HFFc6 (cell line): ENCODE data around the gene TMEM69. TPM values are rescaled to one million over a fixed set of nuclear protein-coding genes. Genes with fewer than 3 reads are reported as not detected.

Experiments
- DNase-seq: peaks from one replicate; pipeline ENCODE4 v3.0.0-alpha.2; 2018
- H3K27ac Mint-ChIP-seq: 2 replicates; pipeline ENCODE4 v1.8.0; 2020; ENCODE audit warnings: mild to moderate bottlenecking, mixed read lengths
- H3K27me3 Mint-ChIP-seq: 2 replicates; pipeline ENCODE4 v1.8.0; 2021; ENCODE audit warnings: mild to moderate bottlenecking, moderate library complexity, mixed read lengths; ENCODE audit not compliant: insufficient read depth
- H3K36me3 Mint-ChIP-seq: 2 replicates; pipeline ENCODE4 v1.8.0; 2021; ENCODE audit warnings: low read depth, mixed read lengths
- H3K4me1 Mint-ChIP-seq: 2 replicates; pipeline ENCODE4 v1.8.0; 2020; ENCODE audit warnings: low read depth, mixed read lengths
- H3K4me3 Mint-ChIP-seq: 2 replicates; pipeline ENCODE4 v1.8.0; 2020; ENCODE audit warnings: mild to moderate bottlenecking, moderate library complexity, mixed read lengths
- H3K9me3 Mint-ChIP-seq: 2 replicates; pipeline ENCODE4 v1.8.0; 2020; ENCODE audit warnings: mild to moderate bottlenecking, mixed read lengths
- long read RNA-seq: library from polyadenylated mRNA; unstranded; transcript quantifications from one replicate; pipeline ENCODE4 v2.0.0, GENCODE V29; 2019
- total RNA-seq, 6 experiments: library from RNA; stranded (reverse); fragmentation: NEBNext Ultra II Directional; extraction: Animal tissue kit (Norgen Biotek cat#: 25700); gene quantifications; 2 replicates in 1 of 6; 3 replicates in 5 of 6; pipeline ENCODE4 v1.2.3, GENCODE V29; 2021
- TF ChIP-seq, protein P1 (sequence below): fragments of 200-600 bp; sonication (generic); IDR thresholded peaks from 2 replicates; pipeline ENCODE4 v1.5.0; 2021; ENCODE audit warnings: antibody characterized with exemption, mild to moderate bottlenecking

The TMEM69 gene, protein sequence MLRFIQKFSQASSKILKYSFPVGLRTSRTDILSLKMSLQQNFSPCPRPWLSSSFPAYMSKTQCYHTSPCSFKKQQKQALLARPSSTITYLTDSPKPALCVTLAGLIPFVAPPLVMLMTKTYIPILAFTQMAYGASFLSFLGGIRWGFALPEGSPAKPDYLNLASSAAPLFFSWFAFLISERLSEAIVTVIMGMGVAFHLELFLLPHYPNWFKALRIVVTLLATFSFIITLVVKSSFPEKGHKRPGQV
- total RNA-seq = 10 to 100 TPM; 18.5 to 27.5 (median 22.1) TPM
- long read RNA-seq, transcript TMEM69-201 (3 exons, 2,439 nt) = major isoform, 12 of 24 reads
- long read RNA-seq, transcript TMEM69-202 (2 exons, 722 nt) = minor isoform, 5 of 24 reads
- long read RNA-seq, partial matches to known transcripts = 2 of 24 reads
- long read RNA-seq, other reads (novel, unspliced or antisense) = 5 of 24 reads

DNA sequence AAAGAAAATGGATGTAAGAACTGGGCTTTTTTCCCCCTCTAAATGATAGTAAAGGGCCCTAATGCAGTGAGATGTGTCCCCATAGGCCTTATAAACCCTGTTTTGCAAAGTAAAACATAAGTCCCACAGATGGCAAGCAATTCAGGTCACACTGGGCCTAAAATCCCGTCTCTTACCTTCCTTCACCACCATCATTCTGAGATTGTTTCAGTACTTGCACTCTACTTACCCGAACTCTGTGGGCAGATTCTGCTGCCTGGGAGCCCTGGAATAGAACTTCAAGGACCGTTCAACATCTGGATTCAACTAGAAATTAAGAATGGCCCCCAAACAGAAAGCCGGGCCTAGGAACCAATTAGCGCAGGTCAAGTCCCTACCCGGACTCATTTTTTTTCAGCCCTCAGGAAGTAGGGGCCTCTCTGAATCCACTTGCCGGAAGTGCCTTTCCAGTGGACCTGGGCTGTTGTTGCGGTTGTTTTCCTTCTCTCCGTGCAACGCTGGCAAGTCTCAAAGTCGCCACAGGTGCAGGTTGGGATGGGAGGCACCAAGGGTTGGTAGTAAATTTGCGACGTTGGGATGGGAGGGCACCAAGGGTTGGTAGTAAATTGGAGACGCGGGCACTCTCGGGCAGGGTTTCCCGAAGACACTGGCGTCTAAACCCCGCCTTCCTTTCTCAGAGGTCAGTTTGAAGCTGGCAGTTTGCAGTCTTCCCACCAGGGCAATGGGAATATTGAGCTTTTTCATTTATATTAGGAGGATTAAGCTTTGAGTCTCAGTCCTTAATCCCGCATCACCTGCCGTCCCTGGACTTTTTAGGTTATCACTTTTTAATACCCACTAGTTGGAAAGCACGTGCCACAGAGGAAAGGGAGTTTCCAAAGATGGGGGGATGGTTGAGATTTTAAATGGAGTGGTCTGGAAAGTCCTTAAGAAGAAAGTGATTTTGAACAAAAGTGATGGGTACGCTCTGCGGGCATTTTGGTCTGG lies at the start of gene TMEM69:
TSS of gene TMEM69 (plus strand) at position 428 of the 987 bp plus-strand sequence. CDS start 2,888 bp downstream, outside the sequence.
- Mint-ChIP-seq H3K27ac (peak within 1 kb of the TSS; percentile 100), H3K4me1 (peaks cover 28% of the 10 kb centered on the region), H3K36me3 (peaks cover 17% of the 10 kb centered on the region), H3K27me3 (peaks cover 5% of the 10 kb centered on the region; the same call in 1 of the 2 replicates), H3K4me3 (peak within 1 kb of the TSS; percentile 97), H3K9me3 (no peaks in the 10 kb centered on the region)
- TF ChIP-seq, protein P1, sequence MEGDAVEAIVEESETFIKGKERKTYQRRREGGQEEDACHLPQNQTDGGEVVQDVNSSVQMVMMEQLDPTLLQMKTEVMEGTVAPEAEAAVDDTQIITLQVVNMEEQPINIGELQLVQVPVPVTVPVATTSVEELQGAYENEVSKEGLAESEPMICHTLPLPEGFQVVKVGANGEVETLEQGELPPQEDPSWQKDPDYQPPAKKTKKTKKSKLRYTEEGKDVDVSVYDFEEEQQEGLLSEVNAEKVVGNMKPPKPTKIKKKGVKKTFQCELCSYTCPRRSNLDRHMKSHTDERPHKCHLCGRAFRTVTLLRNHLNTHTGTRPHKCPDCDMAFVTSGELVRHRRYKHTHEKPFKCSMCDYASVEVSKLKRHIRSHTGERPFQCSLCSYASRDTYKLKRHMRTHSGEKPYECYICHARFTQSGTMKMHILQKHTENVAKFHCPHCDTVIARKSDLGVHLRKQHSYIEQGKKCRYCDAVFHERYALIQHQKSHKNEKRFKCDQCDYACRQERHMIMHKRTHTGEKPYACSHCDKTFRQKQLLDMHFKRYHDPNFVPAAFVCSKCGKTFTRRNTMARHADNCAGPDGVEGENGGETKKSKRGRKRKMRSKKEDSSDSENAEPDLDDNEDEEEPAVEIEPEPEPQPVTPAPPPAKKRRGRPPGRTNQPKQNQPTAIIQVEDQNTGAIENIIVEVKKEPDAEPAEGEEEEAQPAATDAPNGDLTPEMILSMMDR = peak; percentile 52; the same call in 1 of the 2 replicates
- peak; percentile 77 for DNase-seq

DNA sequence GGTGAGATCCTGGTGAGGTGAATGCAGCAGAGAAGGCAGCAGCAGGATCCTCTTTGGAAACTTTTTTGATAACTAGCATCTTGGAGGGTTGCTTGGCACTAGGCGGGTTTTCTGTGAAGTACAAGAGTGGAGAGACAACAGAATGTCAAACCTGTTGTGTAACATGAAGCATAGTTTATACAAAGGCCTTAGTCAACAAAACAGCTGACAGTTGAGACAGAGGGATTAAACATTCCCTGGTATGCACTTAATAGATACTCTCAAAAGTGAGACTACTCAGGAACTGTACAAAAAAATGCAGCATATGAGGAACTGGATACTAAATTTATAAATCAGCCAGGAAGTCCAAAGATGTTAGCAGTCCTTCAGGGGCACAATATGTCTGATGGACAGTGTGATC lies 47.7 kb upstream of the TMEM69 start:
- Mint-ChIP-seq H3K9me3 (no peaks in the 10 kb centered on the region), H3K36me3 (peaks cover 13% of the 10 kb centered on the region), H3K27ac (no peak overlapping the region; the same call in 1 of the 2 replicates), H3K27me3 (no peaks in the 10 kb centered on the region), H3K4me3 (no peak overlapping the region), H3K4me1 (peaks cover 12% of the 10 kb centered on the region)
- no peak for DNase-seq
- TF ChIP-seq, protein P1 = no peak

DNA sequence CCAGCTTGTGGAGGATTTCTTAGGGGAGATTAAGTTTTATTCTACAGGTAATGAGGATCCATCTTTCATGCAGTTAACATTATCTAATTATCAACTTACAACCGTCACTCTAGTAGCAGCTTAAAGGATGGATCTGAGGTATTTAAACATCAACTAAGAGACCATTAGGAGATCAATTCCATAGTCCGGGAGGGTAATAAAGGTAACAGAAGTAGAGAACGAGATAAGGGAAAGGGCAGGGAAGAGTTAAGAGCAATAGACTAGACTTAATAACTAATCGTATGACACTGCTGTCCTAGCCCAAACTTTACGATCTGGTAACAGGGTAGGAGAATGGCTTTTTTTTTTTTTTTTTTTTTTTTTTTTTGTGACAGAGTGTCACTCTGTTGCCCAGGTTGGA lies 44.7 kb upstream of the TMEM69 start:
- no peak overlapping the region for H3K4me3 Mint-ChIP-seq
- no peak for DNase-seq
- TF ChIP-seq, protein P1 = no peak
- H3K9me3 Mint-ChIP-seq = no peaks in the 10 kb centered on the region
- peaks cover 4% of the 10 kb centered on the region; the same call in 1 of the 2 replicates for H3K27me3 Mint-ChIP-seq
- H3K36me3 Mint-ChIP-seq = peaks cover 28% of the 10 kb centered on the region
- H3K27ac Mint-ChIP-seq = no peak overlapping the region
- H3K4me1 Mint-ChIP-seq = peaks cover 12% of the 10 kb centered on the region

DNA sequence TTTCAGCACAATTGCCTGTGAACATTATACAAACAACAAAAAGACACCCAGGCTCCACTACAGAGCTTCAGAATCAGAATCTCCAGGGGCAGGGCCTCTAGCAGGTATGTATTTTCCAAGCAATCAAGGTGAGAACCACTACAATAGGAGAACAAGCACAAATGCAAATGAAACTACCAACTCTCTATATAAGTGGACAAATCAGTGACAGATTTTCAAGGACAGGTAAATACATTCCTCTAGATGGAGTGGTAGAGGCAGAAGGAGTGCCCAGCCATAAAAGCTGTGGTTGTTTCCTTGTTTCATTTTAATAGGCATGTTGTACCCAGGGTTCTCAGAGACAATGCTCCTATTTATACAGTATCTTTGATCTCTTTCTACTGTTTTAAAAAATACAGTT lies 44.0 kb upstream of the TMEM69 start:
- Mint-ChIP-seq H3K27ac (no peak overlapping the region), H3K36me3 (peaks cover 29% of the 10 kb centered on the region), H3K9me3 (no peaks in the 10 kb centered on the region), H3K27me3 (peaks cover 4% of the 10 kb centered on the region; the same call in 1 of the 2 replicates), H3K4me1 (peaks cover 12% of the 10 kb centered on the region), H3K4me3 (no peak overlapping the region)
- no peak for DNase-seq
- TF ChIP-seq, protein P1 = peak; percentile 32; the same call in 1 of the 2 replicates

DNA sequence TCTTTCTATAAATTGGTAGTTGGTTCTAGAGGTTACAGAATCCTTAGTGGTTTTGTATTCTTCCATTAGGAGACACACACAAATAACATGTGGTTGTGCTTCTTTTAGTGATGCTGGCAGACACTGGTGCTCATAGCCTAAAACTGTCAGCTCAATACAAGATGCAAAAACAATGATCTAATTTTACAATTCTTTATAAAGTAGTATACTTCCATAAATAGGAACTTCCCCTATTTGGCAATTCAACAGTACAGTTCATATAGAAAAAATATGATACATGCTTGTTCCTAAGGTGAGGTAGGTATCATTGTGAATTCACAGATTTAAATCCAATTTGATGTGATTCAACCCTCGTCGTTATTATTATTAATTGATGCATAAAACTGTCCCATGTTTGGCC lies 43.3 kb upstream of the TMEM69 start:
- Mint-ChIP-seq H3K4me3 (no peak overlapping the region), H3K27ac (no peak overlapping the region), H3K36me3 (peaks cover 29% of the 10 kb centered on the region), H3K27me3 (peaks cover 4% of the 10 kb centered on the region; the same call in 1 of the 2 replicates), H3K4me1 (peaks cover 12% of the 10 kb centered on the region), H3K9me3 (no peaks in the 10 kb centered on the region)
- TF ChIP-seq, protein P1 = no peak
- DNase-seq = no peak
